Osteoblast (primary cell): ENCODE results near the gene EHF. TPM values are rescaled to one million over a fixed set of nuclear protein-coding genes. Genes with fewer than 3 reads are reported as not detected.
"Not testable (repeated sequence)": the region's sequence is repeated elsewhere in the genome, so short reads cannot be mapped to it uniquely, and the experiment has no call there.

ENCODE experiments used
- DNase-seq: peaks from one replicate; pipeline ENCODE4 v3.0.0; 2011; ENCODE audit warnings: low spot score, mixed read lengths; ENCODE audit not compliant: insufficient read length; ENCODE audit errors: missing footprints
- H2AFZ ChIP-seq: 2 replicates; pipeline ENCODE4 v1.6.0; 2011; ENCODE audit warnings: mild to moderate bottlenecking, low read length
- H3K27ac ChIP-seq: 2 replicates; pipeline ENCODE4 v1.5.1; 2011; ENCODE audit warnings: mild to moderate bottlenecking, low read depth, low read length, moderate library complexity
- H3K27me3 ChIP-seq: 2 replicates; pipeline ENCODE4 v1.6.0; 2012; ENCODE audit warnings: mild to moderate bottlenecking, control low read depth, inconsistent platforms, low read length, moderate library complexity; ENCODE audit not compliant: insufficient read depth
- H3K36me3 ChIP-seq: 2 replicates; pipeline ENCODE4 v1.5.1; 2011; ENCODE audit warnings: mild to moderate bottlenecking, low read length, control low read depth, moderate library complexity; ENCODE audit not compliant: insufficient read depth
- H3K4me1 ChIP-seq: 2 replicates; pipeline ENCODE4 v1.5.1; 2011; ENCODE audit warnings: mild to moderate bottlenecking, low read length, control low read depth, moderate library complexity; ENCODE audit not compliant: insufficient read depth
- H3K4me2 ChIP-seq: 2 replicates; pipeline ENCODE4 v1.6.0; 2011; ENCODE audit warnings: mild to moderate bottlenecking, low read length; ENCODE audit not compliant: insufficient read depth
- H3K4me3 ChIP-seq: fragments of 200-600 bp; sonication (generic); 3 replicates; pipeline ENCODE4 v1.5.1; 2012; ENCODE audit warnings: mild to moderate bottlenecking, low read length, inconsistent platforms; ENCODE audit not compliant: insufficient read depth
- H3K79me2 ChIP-seq: 2 replicates; pipeline ENCODE4 v1.6.0; 2012; ENCODE audit warnings: mild to moderate bottlenecking, low read length, control low read depth, inconsistent platforms; ENCODE audit not compliant: insufficient read depth
- H3K9me3 ChIP-seq: 2 replicates; pipeline ENCODE4 v1.5.1; 2011; ENCODE audit warnings: low read depth, low read length, control low read depth
- H4K20me1 ChIP-seq: 2 replicates; pipeline ENCODE4 v1.6.0; 2012; ENCODE audit warnings: mild to moderate bottlenecking, low read length, control low read depth; ENCODE audit not compliant: insufficient read depth
- CTCF ChIP-seq: IDR thresholded peaks from 2 replicates; pipeline ENCODE4 v1.5.1; 2011; ENCODE audit warnings: mild to moderate bottlenecking, low read depth, low read length, moderate library complexity; ENCODE audit errors: extremely low read depth
- total RNA-seq: library from RNA; depleted of rRNA; stranded (reverse); fragments of >200 nt; gene quantifications from 2 replicates; pipeline ENCODE4 v1.2.3, GENCODE V29; 2012

The EHF gene
- total RNA-seq, 1 donor = not detected

GRCh38 chr11:34586488-34587281 lies 34.2 kb upstream of the EHF start:
- H3K4me3 ChIP-seq = peak overlapping the region; percentile 59
- H3K27ac ChIP-seq = no peak overlapping the region
- H3K79me2 ChIP-seq = no peaks in the 10 kb centered on the region
- H2AFZ ChIP-seq = peak overlapping the region; percentile 73
- peaks cover 18% of the 10 kb centered on the region for H3K27me3 ChIP-seq
- peak overlapping the region; percentile 80 for H3K4me2 ChIP-seq
- H3K36me3 ChIP-seq = no peaks in the 10 kb centered on the region
- no peak for TF ChIP-seq CTCF
- H4K20me1 ChIP-seq = no peaks in the 10 kb centered on the region
- peaks cover 5% of the 10 kb centered on the region for H3K4me1 ChIP-seq
- DNase-seq = no peak
- H3K9me3 ChIP-seq = no peaks in the 10 kb centered on the region

DNA sequence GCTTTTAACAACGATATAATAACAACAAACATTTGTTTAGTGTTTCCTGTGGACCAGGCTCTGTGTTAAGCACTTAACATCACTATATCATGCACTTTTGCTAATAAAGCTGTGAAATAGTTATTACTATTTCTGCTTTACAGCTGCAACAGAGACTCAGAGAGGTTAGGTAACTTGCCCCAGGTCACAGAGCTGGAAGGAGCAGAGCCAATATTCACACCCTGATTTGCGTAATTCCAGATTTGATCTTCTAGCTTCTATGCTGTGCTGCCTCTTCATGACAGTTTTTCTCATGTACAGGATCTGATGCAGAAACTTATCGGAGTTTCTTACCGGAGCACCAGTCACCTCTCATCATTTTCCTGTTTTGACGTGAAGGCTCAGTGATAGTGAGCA lies 33.6 kb upstream of the EHF start:
- Histone ChIP-seq H3K4me3 (no peak overlapping the region), H3K27ac (no peak overlapping the region), H3K4me1 (peaks cover 5% of the 10 kb centered on the region), H3K9me3 (no peaks in the 10 kb centered on the region), H3K4me2 (no peak overlapping the region), H4K20me1 (no peaks in the 10 kb centered on the region), H3K36me3 (no peaks in the 10 kb centered on the region), H3K27me3 (peaks cover 12% of the 10 kb centered on the region), H2AFZ (no peak overlapping the region), H3K79me2 (no peaks in the 10 kb centered on the region)
- TF ChIP-seq CTCF = no peak
- DNase-seq = no peak

DNA sequence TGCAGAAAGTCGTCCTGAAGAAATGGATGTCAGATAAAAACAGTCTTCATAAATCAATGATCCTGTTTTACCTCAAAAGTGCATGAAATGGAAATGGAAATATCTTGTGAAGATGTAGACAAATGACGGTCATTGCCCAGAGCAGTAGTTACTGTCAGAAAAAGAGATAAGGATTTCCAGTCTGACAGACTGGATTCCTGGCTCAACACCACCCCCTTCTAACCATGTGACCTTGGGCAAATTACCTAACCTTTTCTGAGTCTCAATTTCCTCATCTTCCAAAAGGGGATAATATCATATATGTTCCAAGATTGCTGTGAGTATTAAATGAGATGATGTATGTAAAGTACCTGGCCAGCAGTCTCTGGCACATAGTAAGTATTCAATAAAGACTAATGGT lies 32.9 kb upstream of the EHF start:
- no peak for DNase-seq
- Histone ChIP-seq H3K79me2 (no peaks in the 10 kb centered on the region), H4K20me1 (no peaks in the 10 kb centered on the region), H3K9me3 (no peaks in the 10 kb centered on the region), H3K27me3 (peaks cover 8% of the 10 kb centered on the region), H3K36me3 (no peaks in the 10 kb centered on the region), H3K27ac (no peak overlapping the region), H3K4me1 (peaks cover 5% of the 10 kb centered on the region), H3K4me3 (no peak overlapping the region), H2AFZ (no peak overlapping the region), H3K4me2 (no peak overlapping the region)
- TF ChIP-seq CTCF = no peak

- Histone ChIP-seq H3K4me3 (no peak overlapping the region), H3K4me2 (no peak overlapping the region), H3K27ac (no peak overlapping the region), H3K27me3 (peaks cover 8% of the 10 kb centered on the region), H3K79me2 (no peaks in the 10 kb centered on the region), H3K36me3 (no peaks in the 10 kb centered on the region), H3K9me3 (no peaks in the 10 kb centered on the region), H4K20me1 (no peaks in the 10 kb centered on the region), H3K4me1 (peaks cover 5% of the 10 kb centered on the region), H2AFZ (no peak overlapping the region)
- no peak for DNase-seq
- TF ChIP-seq CTCF = no peak
Measured at GRCh38 chr11:34588701-34589100, 32.2 kb upstream of the EHF start.

- not testable (repeated sequence) for H3K4me1 ChIP-seq, H3K4me3 ChIP-seq, H3K36me3 ChIP-seq, H2AFZ ChIP-seq, H3K9me3 ChIP-seq, DNase-seq, H3K27ac ChIP-seq, H3K4me2 ChIP-seq, H3K27me3 ChIP-seq, H3K79me2 ChIP-seq, H4K20me1 ChIP-seq
Measured at GRCh38 chr11:34589177-34589576, 31.7 kb upstream of the EHF start.
